GM20000 (cell line): ENCODE measurements around the gene MEG3.

Source experiments
- DNase-seq: peaks from one replicate; pipeline ENCODE4 v3.0.0; 2012; ENCODE audit warnings: low spot score
- CTCF ChIP-seq: IDR thresholded peaks from 2 replicates; pipeline ENCODE4 v1.5.1; 2012; ENCODE audit warnings: mild to moderate bottlenecking, control low read depth; ENCODE audit errors: extremely low read depth, missing control alignments

Gene MEG3

GRCh38 chr14:100905166-100905565 is 79.2 kb downstream of the MEG3 start:
- peak; percentile 8 for DNase-seq
- TF ChIP-seq CTCF = no peak

- peak; percentile 12 for DNase-seq
- TF ChIP-seq CTCF = no peak
These were observed 80.5 kb downstream of the MEG3 start for GRCh38 chr14:100906420-100906819.

GRCh38 chr14:100907240-100907639 is 81.3 kb downstream of the MEG3 start:
- no peak for TF ChIP-seq CTCF
- peak; percentile 3 for DNase-seq

GRCh38 chr14:100909439-100909838 is 83.5 kb downstream of the MEG3 start:
- TF ChIP-seq CTCF = no peak
- no peak for DNase-seq
